Liver (tissue), 9 donors: ENCODE data around the gene PASD1. TPM values are rescaled to one million over a fixed set of nuclear protein-coding genes. Genes with fewer than 3 reads are reported as not detected.

Source experiments
- DNase-seq: peaks from one replicate; pipeline ENCODE4 v3.0.0-alpha.2; 2017; ENCODE audit warnings: low spot score
- H3K27ac ChIP-seq, 2 donors: one replicate each; pipeline ENCODE4 v1.7.0; 2013; ENCODE audit warnings: inconsistent platforms in 2 of 2, low read length in 2 of 2, control low read depth in 1 of 2, low read depth in 1 of 2, mild to moderate bottlenecking in 1 of 2
- H3K27me3 ChIP-seq, 4 donors: one replicate each; pipeline versions ENCODE4 v1.6.1 to v1.7.0; 2013; ENCODE audit warnings: low read length in 3 of 4, inconsistent platforms in 1 of 4, mild to moderate bottlenecking in 1 of 4, moderate library complexity in 1 of 4; ENCODE audit not compliant: control insufficient read depth in 4 of 4, insufficient read depth in 4 of 4
- H3K36me3 ChIP-seq, 4 donors: one replicate each; pipeline versions ENCODE4 v1.6.1 to v1.7.0; 2013; ENCODE audit warnings: low read length in 3 of 4, mild to moderate bottlenecking in 3 of 4, low read depth in 1 of 4, moderate library complexity in 1 of 4; ENCODE audit not compliant: control insufficient read depth in 4 of 4, insufficient read depth in 3 of 4
- H3K4me1 ChIP-seq, 4 donors: one replicate each; pipeline versions ENCODE4 v1.6.1 to v1.7.0; 2013; ENCODE audit warnings: low read length in 3 of 4, mild to moderate bottlenecking in 3 of 4, moderate library complexity in 1 of 4; ENCODE audit not compliant: control insufficient read depth in 4 of 4, insufficient read depth in 4 of 4
- H3K4me3 ChIP-seq, 3 donors: one replicate each; pipeline versions ENCODE4 v1.6.1 to v1.7.0; 2013; ENCODE audit warnings: low read length in 3 of 3, control low read depth in 1 of 3, low read depth in 1 of 3, mild to moderate bottlenecking in 1 of 3
- H3K9ac ChIP-seq, 2 donors: one replicate each; pipeline ENCODE4 v1.7.0; 2013; ENCODE audit warnings: low read length in 2 of 2, mild to moderate bottlenecking in 2 of 2, moderate library complexity in 2 of 2, control low read depth in 1 of 2, low read depth in 1 of 2
- H3K9me3 ChIP-seq, 4 donors: one replicate each; pipeline versions ENCODE4 v1.6.1 to v1.7.0; 2013; ENCODE audit warnings: low read length in 3 of 4; ENCODE audit not compliant: control insufficient read depth in 4 of 4
- ATF3 ChIP-seq: IDR thresholded peaks from 2 replicates; pipeline ENCODE4 v1.6.1; 2016; ENCODE audit warnings: antibody characterized with exemption
- CTCF ChIP-seq: fragments of 150-350 bp; IDR thresholded peaks from 2 replicates; pipeline ENCODE4 v1.5.1; 2017; ENCODE audit warnings: improper control_type of control experiment, low read depth, low read length; ENCODE audit not compliant: missing input control
- EGR1 ChIP-seq, 2 donors: IDR thresholded peaks; 2 replicates each; pipeline ENCODE4 v1.6.1; 2016 to 2018; ENCODE audit warnings: antibody characterized with exemption in 2 of 2, low read depth in 2 of 2
- FOXA1 ChIP-seq: IDR thresholded peaks from 2 replicates; pipeline ENCODE4 v1.6.1; 2016; ENCODE audit warnings: antibody characterized with exemption
- GABPA ChIP-seq, 2 donors: IDR thresholded peaks in 1 of 2; conservative IDR thresholded peaks in 1 of 2; 2 replicates each; pipeline ENCODE4 v1.6.1; 2016; ENCODE audit warnings: antibody characterized with exemption in 2 of 2, mild to moderate bottlenecking in 1 of 2, moderate library complexity in 1 of 2
- HNF4A ChIP-seq, 2 donors: conservative IDR thresholded peaks; 2 replicates each; pipeline ENCODE4 v1.6.1; 2016; ENCODE audit warnings: antibody characterized with exemption in 2 of 2, mild to moderate bottlenecking in 2 of 2
- HNF4G ChIP-seq: IDR thresholded peaks from 2 replicates; pipeline ENCODE4 v1.6.1; 2016; ENCODE audit warnings: antibody characterized with exemption
- MAX ChIP-seq: IDR thresholded peaks from 2 replicates; pipeline ENCODE4 v1.6.1; 2016; ENCODE audit warnings: antibody characterized with exemption
- NR2F2 ChIP-seq: IDR thresholded peaks from 2 replicates; pipeline ENCODE4 v1.6.1; 2016; ENCODE audit warnings: antibody characterized with exemption
- RAD21 ChIP-seq, 2 donors: IDR thresholded peaks; 2 replicates each; pipeline ENCODE4 v1.6.1; 2016; ENCODE audit warnings: antibody characterized with exemption in 2 of 2, mild to moderate bottlenecking in 2 of 2
- REST ChIP-seq: IDR thresholded peaks from 2 replicates; pipeline ENCODE4 v1.6.1; 2016; ENCODE audit warnings: antibody characterized with exemption, mild to moderate bottlenecking
- RXRA ChIP-seq, 2 donors: IDR thresholded peaks; 2 replicates each; pipeline ENCODE4 v1.6.1; 2017 to 2018; ENCODE audit warnings: antibody characterized with exemption in 2 of 2, mild to moderate bottlenecking in 1 of 2
- TAF1 ChIP-seq: conservative IDR thresholded peaks from 2 replicates; pipeline ENCODE4 v1.6.1; 2016; ENCODE audit warnings: antibody characterized with exemption, mild to moderate bottlenecking
- YY1 ChIP-seq: IDR thresholded peaks from 2 replicates; pipeline ENCODE4 v1.6.1; 2016; ENCODE audit warnings: antibody characterized with exemption, mild to moderate bottlenecking
- ZBTB33 ChIP-seq: IDR thresholded peaks from 2 replicates; pipeline ENCODE4 v1.6.1; 2016; ENCODE audit warnings: antibody characterized with exemption
- WGBS: extraction: QIAGEN DNeasy Blood & Tissue Kit; methylation state at CpG from one replicate; pipeline ENCODE4 v1.1.7; 2013; 5-methylcytosine and 5-hydroxymethylcytosine counted together
- polyA plus RNA-seq, 2 donors: library from polyadenylated mRNA; stranded (reverse) in 1 of 2; unstranded in 1 of 2; fragments of 200-250 nt in 1 of 2; fragments of >200 nt in 1 of 2; fragmentation: Nextera tagmentation in 1 of 2; extraction: Ambion mirVana in 1 of 2; gene quantifications; one replicate each; pipeline versions ENCODE4 v1.2.1 to v1.2.3, GENCODE V29; 2013 to 2015
- total RNA-seq, 2 donors: library from RNA; depleted of rRNA; stranded (reverse); fragments of >200 nt; gene quantifications; one replicate each; pipeline ENCODE4 v1.2.3, GENCODE V29; 2014
- donor health status: healthy.
- donor health status: healthy.
- donor health status: healthy.
- donor health status: healthy.
- donor health status: healthy.

The PASD1 gene
- total and polyA plus RNA-seq, 4 donors: not detected

- Histone ChIP-seq H3K36me3 (no peaks in the 10 kb centered on the region), H3K9ac (no peak overlapping the region), H3K9me3 (no peaks in the 10 kb centered on the region), H3K4me3 (no peak overlapping the region), H3K27ac (no peak overlapping the region), H3K4me1 (no peaks in the 10 kb centered on the region), H3K27me3 (no peaks in the 10 kb centered on the region)
- no peak for DNase-seq
- TF ChIP-seq HNF4A (conservative IDR thresholded peaks at IDR 0.05) (no peak), HNF4G (no peak), NR2F2 (no peak), TAF1 (no peak), ATF3 (no peak), EGR1 (IDR thresholded peaks at IDR 0.05; ENCODE audit: low read depth in 2 of 2) (no peak), YY1 (no peak), REST (no peak), ZBTB33 (no peak), RAD21 (IDR thresholded peaks at IDR 0.05) (no peak), GABPA (IDR thresholded peaks at IDR 0.05 in 1 of 2, conservative IDR thresholded peaks at IDR 0.05 in 1 of 2) (no peak), MAX (no peak)
- 62% methylated on average over 7 of the region's 7 CpGs for WGBS
Measured at GRCh38 chrX:151703487-151703886, 140.0 kb downstream of the PASD1 start.

GRCh38 chrX:151704041-151704663 lies 140.7 kb downstream of the PASD1 start:
- WGBS: 73% methylated on average over 13 of the region's 13 CpGs
- no peak overlapping the region for H3K9ac ChIP-seq
- no peak for TF ChIP-seq CTCF
- TF ChIP-seq RAD21 (IDR thresholded peaks at IDR 0.05): no peak
- TF ChIP-seq ATF3: no peak
- TF ChIP-seq RXRA (IDR thresholded peaks at IDR 0.05): no peak
- TF ChIP-seq HNF4A (conservative IDR thresholded peaks at IDR 0.05): no peak
- no peak for TF ChIP-seq MAX
- no peak for TF ChIP-seq FOXA1
- no peak for TF ChIP-seq YY1

More at GRCh38 chrX:151704041-151704663, 140.7 kb downstream of the PASD1 start:
- H3K27me3 ChIP-seq: no peaks in the 10 kb centered on the region
- DNase-seq: no peak
- H3K4me1 ChIP-seq: no peaks in the 10 kb centered on the region
- H3K27ac ChIP-seq: no peak overlapping the region
- H3K4me3 ChIP-seq: no peak overlapping the region
- H3K9me3 ChIP-seq: no peaks in the 10 kb centered on the region
- no peaks in the 10 kb centered on the region for H3K36me3 ChIP-seq
